Parathyroid adenoma (tissue), 2 donors: ENCODE measurements around the gene DMC1.
"Not testable (repeated sequence)": the region's sequence is repeated elsewhere in the genome, so short reads cannot be mapped to it uniquely, and the experiment has no call there.

Experiments
- H2AFZ ChIP-seq: fragments of 300-600 bp; sonication (generic); one replicate; pipeline ENCODE4 v1.7.0; 2017; ENCODE audit warnings: antibody characterized with exemption, mild to moderate bottlenecking
- H3K27ac ChIP-seq: fragments of 300-600 bp; sonication (generic); one replicate; pipeline ENCODE4 v1.7.0; 2017
- H3K27me3 ChIP-seq: fragments of 300-600 bp; sonication (generic); one replicate; pipeline ENCODE4 v1.7.0; 2017; ENCODE audit warnings: low read length; ENCODE audit not compliant: control insufficient read depth, insufficient read depth
- H3K36me3 ChIP-seq: fragments of 300-600 bp; sonication (generic); one replicate; pipeline ENCODE4 v1.7.0; 2017; ENCODE audit warnings: low read length; ENCODE audit not compliant: control insufficient read depth, insufficient read depth
- H3K4me1 ChIP-seq: fragments of 300-600 bp; sonication (generic); one replicate; pipeline ENCODE4 v1.7.0; 2017; ENCODE audit warnings: control low read depth
- H3K4me2 ChIP-seq: fragments of 300-600 bp; sonication (generic); one replicate; pipeline ENCODE4 v1.7.0; 2017; ENCODE audit warnings: low read length
- H3K4me3 ChIP-seq: fragments of 300-600 bp; sonication (generic); one replicate; pipeline ENCODE4 v1.7.0; 2017; ENCODE audit warnings: low read depth, low read length
- H3K79me2 ChIP-seq: fragments of 300-600 bp; sonication (generic); one replicate; pipeline ENCODE4 v1.7.0; 2017; ENCODE audit warnings: control low read depth
- H3K9ac ChIP-seq: fragments of 300-600 bp; sonication (generic); one replicate; pipeline ENCODE4 v1.7.0; 2017; ENCODE audit warnings: mild to moderate bottlenecking
- H3K9me3 ChIP-seq: fragments of 300-600 bp; sonication (generic); one replicate; pipeline ENCODE4 v1.7.0; 2017; ENCODE audit warnings: low read length; ENCODE audit not compliant: control insufficient read depth
- TF ChIP-seq, protein P1 (sequence below): fragments of 300-600 bp; sonication (generic); IDR thresholded peaks from one replicate; pipeline ENCODE4 v1.7.0; 2017; ENCODE audit warnings: antibody characterized with exemption, mild to moderate bottlenecking
- donor health status: primary hyperparathyroidism.

Gene DMC1

DNA sequence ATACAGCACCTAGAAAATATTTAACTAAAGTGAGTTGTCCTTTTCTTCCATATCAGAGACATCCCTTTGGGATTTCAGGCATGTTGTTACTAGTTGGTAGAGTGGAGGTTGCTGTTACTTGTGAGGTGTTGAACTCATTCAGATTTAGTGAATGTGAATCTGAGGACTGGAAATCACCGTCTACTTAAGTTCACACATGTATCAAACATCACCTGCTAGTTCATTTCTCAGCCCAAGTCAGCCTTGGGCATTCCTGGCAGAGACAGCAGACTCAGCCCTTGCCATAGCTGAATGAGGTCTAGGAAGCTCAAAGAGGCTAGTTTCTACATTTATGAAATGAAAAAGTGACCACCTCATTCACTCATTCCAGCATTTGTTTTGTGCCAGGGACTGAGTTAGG lies 92.4 kb downstream of the DMC1 start:
- H3K4me1 ChIP-seq: no peaks in the 10 kb centered on the region
- no peak overlapping the region for H3K4me3 ChIP-seq
- no peak overlapping the region for H3K9ac ChIP-seq
- TF ChIP-seq, protein P1, sequence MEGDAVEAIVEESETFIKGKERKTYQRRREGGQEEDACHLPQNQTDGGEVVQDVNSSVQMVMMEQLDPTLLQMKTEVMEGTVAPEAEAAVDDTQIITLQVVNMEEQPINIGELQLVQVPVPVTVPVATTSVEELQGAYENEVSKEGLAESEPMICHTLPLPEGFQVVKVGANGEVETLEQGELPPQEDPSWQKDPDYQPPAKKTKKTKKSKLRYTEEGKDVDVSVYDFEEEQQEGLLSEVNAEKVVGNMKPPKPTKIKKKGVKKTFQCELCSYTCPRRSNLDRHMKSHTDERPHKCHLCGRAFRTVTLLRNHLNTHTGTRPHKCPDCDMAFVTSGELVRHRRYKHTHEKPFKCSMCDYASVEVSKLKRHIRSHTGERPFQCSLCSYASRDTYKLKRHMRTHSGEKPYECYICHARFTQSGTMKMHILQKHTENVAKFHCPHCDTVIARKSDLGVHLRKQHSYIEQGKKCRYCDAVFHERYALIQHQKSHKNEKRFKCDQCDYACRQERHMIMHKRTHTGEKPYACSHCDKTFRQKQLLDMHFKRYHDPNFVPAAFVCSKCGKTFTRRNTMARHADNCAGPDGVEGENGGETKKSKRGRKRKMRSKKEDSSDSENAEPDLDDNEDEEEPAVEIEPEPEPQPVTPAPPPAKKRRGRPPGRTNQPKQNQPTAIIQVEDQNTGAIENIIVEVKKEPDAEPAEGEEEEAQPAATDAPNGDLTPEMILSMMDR: no peak
- no peak overlapping the region for H3K27ac ChIP-seq
- no peak overlapping the region for H2AFZ ChIP-seq
- no peaks in the 10 kb centered on the region for H3K27me3 ChIP-seq
- no peaks in the 10 kb centered on the region for H3K79me2 ChIP-seq
- H3K9me3 ChIP-seq: no peaks in the 10 kb centered on the region
- no peak overlapping the region for H3K4me2 ChIP-seq
- H3K36me3 ChIP-seq: no peaks in the 10 kb centered on the region

DNA sequence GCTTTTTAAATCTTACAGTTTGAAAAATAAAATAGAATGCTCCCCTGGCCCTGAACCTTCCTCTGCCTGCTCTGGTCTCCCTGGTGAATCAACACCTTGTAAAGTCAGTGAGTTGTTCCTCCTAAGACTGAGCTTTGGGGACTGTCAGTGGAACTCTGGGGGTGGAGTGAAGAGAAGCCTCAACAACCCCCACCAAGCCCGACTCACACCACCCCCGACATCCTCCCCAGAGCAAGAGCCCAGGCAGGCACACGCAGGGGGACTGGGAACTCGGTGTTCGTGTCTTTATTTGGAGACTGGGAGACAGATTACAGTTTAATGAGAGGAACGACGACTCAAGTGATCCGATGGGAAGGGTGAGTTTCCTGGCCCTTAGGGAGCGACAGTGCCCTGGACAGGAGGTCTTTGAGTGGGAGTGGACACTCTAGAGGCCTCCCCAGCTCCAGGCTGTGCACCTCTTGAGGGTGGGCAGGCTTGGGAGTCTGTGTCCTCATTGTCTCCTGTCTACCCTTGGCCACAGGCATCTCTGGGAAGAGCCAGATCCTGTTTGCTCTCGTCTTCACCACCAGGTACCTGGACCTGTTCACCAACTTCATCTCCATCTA lies 95.9 kb downstream of the DMC1 start:
- no peak overlapping the region for H3K4me3 ChIP-seq
- H3K9ac ChIP-seq: no peak overlapping the region
- H3K36me3 ChIP-seq: no peaks in the 10 kb centered on the region
- no peaks in the 10 kb centered on the region for H3K79me2 ChIP-seq
- H2AFZ ChIP-seq: no peak overlapping the region
- H3K4me1 ChIP-seq: no peaks in the 10 kb centered on the region
- no peaks in the 10 kb centered on the region for H3K9me3 ChIP-seq
- H3K4me2 ChIP-seq: no peak overlapping the region
- TF ChIP-seq, protein P1: no peak
- H3K27ac ChIP-seq: no peak overlapping the region
- H3K27me3 ChIP-seq: no peaks in the 10 kb centered on the region

DNA sequence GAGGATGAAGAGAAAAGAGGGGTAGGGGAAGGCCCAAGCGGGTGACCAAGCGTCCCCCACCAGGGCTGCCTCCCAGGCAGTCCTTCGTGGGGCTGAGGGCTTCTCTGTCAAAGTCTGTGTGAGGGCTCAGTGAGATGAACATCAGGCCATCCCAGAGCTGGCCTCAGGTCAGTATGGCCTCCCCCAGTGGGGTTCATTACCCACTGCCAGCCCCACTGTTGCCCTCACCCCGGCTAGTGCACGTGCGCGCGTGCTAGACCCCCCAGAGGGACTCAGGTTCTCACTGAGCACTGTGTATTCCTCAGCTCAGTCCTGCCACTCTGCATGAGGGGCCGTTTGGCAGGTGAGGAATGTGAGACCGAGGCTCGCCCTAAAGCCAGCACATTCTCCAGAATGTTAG lies 98.7 kb downstream of the DMC1 start:
- no peaks in the 10 kb centered on the region for H3K36me3 ChIP-seq
- H3K27ac ChIP-seq: no peak overlapping the region
- no peak overlapping the region for H3K4me3 ChIP-seq
- no peaks in the 10 kb centered on the region for H3K9me3 ChIP-seq
- no peaks in the 10 kb centered on the region for H3K79me2 ChIP-seq
- no peaks in the 10 kb centered on the region for H3K27me3 ChIP-seq
- H3K4me1 ChIP-seq: no peaks in the 10 kb centered on the region
- no peak overlapping the region for H3K4me2 ChIP-seq
- no peak overlapping the region for H3K9ac ChIP-seq
- TF ChIP-seq, protein P1: no peak
- no peak overlapping the region for H2AFZ ChIP-seq

DNA sequence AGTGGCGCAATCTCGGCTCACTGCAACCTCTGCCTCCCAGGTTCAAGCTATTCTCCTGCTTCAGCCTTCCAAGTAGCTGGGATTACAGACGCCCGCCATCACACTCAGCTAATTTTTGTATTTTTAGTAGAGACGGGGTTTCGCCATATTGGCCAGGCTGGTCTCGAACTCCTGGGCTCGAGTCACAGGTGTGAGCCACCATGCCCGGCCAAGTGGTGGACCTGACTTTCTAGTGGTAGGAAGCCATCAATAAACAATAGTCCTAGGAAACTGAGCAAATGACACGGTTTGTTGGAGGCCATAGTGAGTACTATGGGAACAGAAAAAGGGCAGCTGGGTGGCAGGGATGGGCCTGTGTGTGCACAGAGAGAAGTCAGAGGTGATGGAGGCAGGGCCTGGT lies 99.8 kb downstream of the DMC1 start:
- H3K27ac ChIP-seq, H3K9ac ChIP-seq, H3K9me3 ChIP-seq, H3K36me3 ChIP-seq, H3K4me3 ChIP-seq, H3K4me1 ChIP-seq, H3K27me3 ChIP-seq, H3K79me2 ChIP-seq, H3K4me2 ChIP-seq, H2AFZ ChIP-seq: not testable (repeated sequence)

DNA sequence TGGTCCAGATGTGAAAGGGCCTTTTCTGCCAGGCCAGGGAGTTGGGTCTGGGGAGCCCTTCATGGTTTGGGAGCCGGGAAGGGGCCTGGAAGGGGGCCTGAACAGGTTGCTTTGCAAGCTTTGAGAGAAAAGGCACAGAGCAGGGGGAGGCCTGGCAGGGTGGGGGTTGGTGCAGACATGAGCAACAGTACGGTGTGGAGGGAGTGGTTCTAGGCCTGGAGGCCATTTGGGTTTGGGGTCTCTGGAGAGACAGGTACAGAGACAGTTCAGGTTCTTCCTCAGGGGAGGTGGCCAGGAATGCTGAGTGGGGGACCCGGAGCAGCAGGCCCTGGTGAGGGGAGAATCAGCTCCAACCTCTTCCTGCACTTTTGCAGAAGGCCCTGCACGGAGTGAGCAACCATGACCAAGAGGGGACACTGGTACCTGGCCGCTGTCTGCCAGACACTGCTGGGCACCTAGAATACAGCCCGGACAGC lies 100.6 kb downstream of the DMC1 start:
- H3K9ac ChIP-seq: no peak overlapping the region
- H3K27me3 ChIP-seq: no peaks in the 10 kb centered on the region
- H3K79me2 ChIP-seq: no peaks in the 10 kb centered on the region
- no peaks in the 10 kb centered on the region for H3K4me1 ChIP-seq
- no peak overlapping the region for H3K27ac ChIP-seq
- no peaks in the 10 kb centered on the region for H3K36me3 ChIP-seq
- TF ChIP-seq, protein P1: no peak
- H3K9me3 ChIP-seq: no peaks in the 10 kb centered on the region
- H3K4me3 ChIP-seq: no peak overlapping the region
- no peak overlapping the region for H2AFZ ChIP-seq
- H3K4me2 ChIP-seq: no peak overlapping the region
